Skeletal muscle tissue (tissue), 4 donors: ENCODE results near the gene RALB. TPM values are rescaled to one million over a fixed set of nuclear protein-coding genes. Genes with fewer than 3 reads are reported as not detected.
A peak's percentile ranks its signal among the peaks of the same experiment; 100 is the strongest.
"Not testable (repeated sequence)": the region's sequence is repeated elsewhere in the genome, so short reads cannot be mapped to it uniquely, and the experiment has no call there.

Experiments
- H3K27ac ChIP-seq: one replicate; pipeline ENCODE4 v1.7.0; 2013; ENCODE audit warnings: mild to moderate bottlenecking, low read depth, low read length, inconsistent platforms
- H3K27me3 ChIP-seq, 3 donors: one replicate each; pipeline ENCODE4 v1.7.0; 2013; ENCODE audit warnings: low read length in 3 of 3; ENCODE audit not compliant: control insufficient read depth in 3 of 3, insufficient read depth in 3 of 3
- H3K36me3 ChIP-seq, 3 donors: one replicate each; pipeline ENCODE4 v1.7.0; 2013; ENCODE audit warnings: low read length in 3 of 3; ENCODE audit not compliant: control insufficient read depth in 3 of 3, insufficient read depth in 3 of 3
- H3K4me1 ChIP-seq, 3 donors: one replicate each; pipeline ENCODE4 v1.7.0; 2013; ENCODE audit warnings: low read length in 3 of 3, mild to moderate bottlenecking in 3 of 3; ENCODE audit not compliant: control insufficient read depth in 3 of 3, insufficient read depth in 3 of 3
- H3K4me3 ChIP-seq, 3 donors: one replicate each; pipeline ENCODE4 v1.7.0; 2013; ENCODE audit warnings: low read length in 3 of 3
- H3K9ac ChIP-seq, 3 donors: one replicate each; pipeline ENCODE4 v1.7.0; 2013; ENCODE audit warnings: low read length in 3 of 3, mild to moderate bottlenecking in 3 of 3, moderate library complexity in 2 of 3, low read depth in 1 of 3
- H3K9me3 ChIP-seq, 3 donors: one replicate each; pipeline ENCODE4 v1.7.0; 2013; ENCODE audit warnings: low read length in 3 of 3; ENCODE audit not compliant: control insufficient read depth in 3 of 3
- total RNA-seq: library from RNA; depleted of rRNA; stranded (reverse); fragments of >200 nt; gene quantifications from one replicate; pipeline ENCODE4 v1.2.3, GENCODE V29; 2014
- donor health status: Osteomylitis.

The RALB gene
- total RNA-seq, 1 donor from 2014 or later = 36.0 TPM

GRCh38 chr2:120231974-120232635, 20.5 kb upstream of the RALB start:
- H3K36me3 ChIP-seq = no peaks in the 10 kb centered on the region
- no peaks in the 10 kb centered on the region for H3K9me3 ChIP-seq
- H3K27ac ChIP-seq = peak overlapping the region; percentile 50
- peak overlapping the region; percentile 72 to 77 (median 74) for H3K4me3 ChIP-seq
- H3K9ac ChIP-seq = peak overlapping the region; percentile 71 to 84 (median 74)
- H3K4me1 ChIP-seq = peaks cover 4 to 25% (median 11%) of the 10 kb centered on the region in 3 donors
- peaks cover 0 to 4% (median 0%) of the 10 kb centered on the region in 3 donors for H3K27me3 ChIP-seq

- no peak overlapping the region for H3K9ac ChIP-seq
- no peak overlapping the region for H3K27ac ChIP-seq
Observed at GRCh38 chr2:120233292-120233691, 19.4 kb upstream of the RALB start.

DNA sequence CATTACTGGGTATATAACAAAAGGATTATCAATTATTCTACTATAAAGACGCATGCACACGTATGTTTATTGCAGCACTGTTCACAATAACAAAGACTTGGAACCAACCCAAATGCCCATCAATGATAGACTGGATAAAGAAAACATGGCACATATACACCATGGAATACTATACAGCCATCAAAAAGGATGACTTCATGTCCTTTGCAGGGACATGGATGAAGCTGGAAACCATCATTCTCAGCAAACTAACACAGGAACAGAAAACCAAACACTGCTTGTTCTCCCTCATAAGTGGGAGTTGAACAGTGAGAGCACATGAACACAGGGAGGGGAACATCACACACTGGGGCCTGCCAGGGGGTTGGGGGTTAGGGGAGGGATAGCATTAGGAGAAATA, 17.5 kb upstream of the RALB start:
- H3K27me3 ChIP-seq = peaks cover 0 to 21% (median 13%) of the 10 kb centered on the region in 3 donors
- not testable (repeated sequence) for H3K27ac ChIP-seq, H3K4me3 ChIP-seq, H3K36me3 ChIP-seq, H3K9me3 ChIP-seq, H3K9ac ChIP-seq
- peaks cover 10 to 22% (median 13%) of the 10 kb centered on the region in 3 donors for H3K4me1 ChIP-seq

More at GRCh38 chr2:120233292-120233691, 19.4 kb upstream of the RALB start:
- H3K36me3 ChIP-seq = no peaks in the 10 kb centered on the region
- no peaks in the 10 kb centered on the region for H3K9me3 ChIP-seq
- H3K4me3 ChIP-seq = no peak overlapping the region
- H3K4me1 ChIP-seq = peaks cover 4 to 25% (median 11%) of the 10 kb centered on the region in 3 donors
- peaks cover 0 to 8% (median 4%) of the 10 kb centered on the region in 3 donors for H3K27me3 ChIP-seq

GRCh38 chr2:120235681-120236080, 17.0 kb upstream of the RALB start:
- H3K36me3 ChIP-seq = no peaks in the 10 kb centered on the region
- peaks cover 10 to 24% (median 13%) of the 10 kb centered on the region in 3 donors for H3K4me1 ChIP-seq
- H3K9me3 ChIP-seq = no peaks in the 10 kb centered on the region
- no peak overlapping the region for H3K27ac ChIP-seq
- no peak overlapping the region for H3K9ac ChIP-seq
- peaks cover 0 to 21% (median 13%) of the 10 kb centered on the region in 3 donors for H3K27me3 ChIP-seq
- no peak overlapping the region for H3K4me3 ChIP-seq

DNA sequence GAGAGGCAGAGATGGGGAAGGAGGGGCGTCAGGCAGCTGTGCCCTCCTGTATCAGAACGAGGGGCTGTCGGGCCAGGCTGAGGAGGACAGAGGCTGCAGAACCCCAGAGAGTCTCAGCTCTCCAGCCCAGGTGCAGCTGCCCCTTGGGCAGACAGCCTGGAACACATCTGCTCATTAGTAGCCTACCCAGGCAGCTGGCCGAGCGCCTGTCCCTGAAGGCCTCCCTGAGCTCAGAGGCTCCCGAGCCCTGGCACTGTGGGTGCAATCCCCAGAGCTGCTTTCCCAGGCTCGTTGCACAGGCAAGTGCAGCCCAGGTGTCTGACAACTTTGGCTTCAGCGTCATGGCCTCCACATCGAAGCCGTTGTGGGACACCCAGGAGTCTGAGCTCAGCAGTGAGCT, 16.3 kb upstream of the RALB start:
- H3K9me3 ChIP-seq = no peaks in the 10 kb centered on the region
- peaks cover 10 to 29% (median 13%) of the 10 kb centered on the region in 3 donors for H3K4me1 ChIP-seq
- no peak overlapping the region for H3K9ac ChIP-seq
- no peaks in the 10 kb centered on the region for H3K36me3 ChIP-seq
- H3K4me3 ChIP-seq = no peak overlapping the region
- H3K27ac ChIP-seq = no peak overlapping the region
- peaks cover 0 to 21% (median 13%) of the 10 kb centered on the region in 3 donors for H3K27me3 ChIP-seq

- Histone ChIP-seq H3K27me3 (peaks cover 0 to 21% (median 13%) of the 10 kb centered on the region in 3 donors), H3K4me3 (no peak overlapping the region), H3K4me1 (peaks cover 9 to 26% (median 12%) of the 10 kb centered on the region in 3 donors), H3K27ac (no peak overlapping the region), H3K9me3 (no peaks in the 10 kb centered on the region), H3K36me3 (no peaks in the 10 kb centered on the region), H3K9ac (no peak overlapping the region)
Observed at GRCh38 chr2:120236791-120237190, 15.9 kb upstream of the RALB start.

- H3K27ac ChIP-seq = no peak overlapping the region
- peaks cover 5 to 22% (median 6%) of the 10 kb centered on the region in 3 donors for H3K4me1 ChIP-seq
- H3K9ac ChIP-seq = no peak overlapping the region
- peaks cover 0 to 21% (median 13%) of the 10 kb centered on the region in 3 donors for H3K27me3 ChIP-seq
- H3K4me3 ChIP-seq = no peak overlapping the region
- no peaks in the 10 kb centered on the region for H3K36me3 ChIP-seq
- H3K9me3 ChIP-seq = no peaks in the 10 kb centered on the region
Observed at GRCh38 chr2:120237491-120237902, 15.2 kb upstream of the RALB start.

DNA sequence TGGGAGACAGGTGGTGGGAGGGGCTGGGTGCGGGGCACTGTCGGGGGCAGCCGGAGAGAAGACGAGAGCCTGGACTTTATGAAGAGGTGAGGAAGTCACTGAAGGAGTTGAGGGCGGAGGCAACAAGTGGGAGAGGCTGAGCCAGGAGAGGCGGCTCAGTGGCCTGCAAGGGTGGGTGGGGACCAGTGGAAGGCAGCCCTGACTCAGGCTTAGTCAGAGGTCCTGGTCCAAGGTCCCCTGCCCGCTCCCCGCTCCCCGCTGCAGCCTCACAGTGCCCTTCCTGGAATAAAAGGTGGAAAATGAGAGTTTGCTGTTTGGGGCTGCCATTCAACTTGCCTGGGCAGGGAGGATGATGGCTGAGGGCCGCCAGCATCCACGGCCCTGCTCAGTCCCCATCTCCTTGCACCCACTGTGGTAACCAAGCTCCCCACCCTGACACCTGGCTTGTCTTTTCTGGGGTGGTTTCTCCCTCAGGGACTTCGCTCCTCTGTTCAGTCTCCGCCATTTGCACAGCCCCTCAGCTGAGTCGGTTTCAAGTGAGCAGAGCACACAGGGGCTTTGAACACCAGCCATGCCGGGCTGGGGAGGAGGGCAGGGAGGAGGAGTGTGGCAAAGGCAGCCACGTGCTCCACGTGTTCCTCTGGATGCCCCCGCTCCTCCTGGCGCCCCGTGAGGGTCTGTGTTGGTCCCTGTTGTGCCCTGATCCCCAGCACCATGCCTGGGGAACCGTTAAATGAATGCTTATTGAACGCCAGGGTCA, 13.7 kb upstream of the RALB start:
- Histone ChIP-seq H3K36me3 (no peaks in the 10 kb centered on the region), H3K27ac (peak overlapping the region; percentile 67), H3K4me3 (no peak overlapping the region), H3K27me3 (peaks cover 0 to 21% (median 13%) of the 10 kb centered on the region in 3 donors), H3K9me3 (no peaks in the 10 kb centered on the region), H3K4me1 (peaks cover 2 to 14% (median 6%) of the 10 kb centered on the region in 3 donors), H3K9ac (no peak overlapping the region)

- H3K4me1 ChIP-seq = peaks cover 2 to 15% (median 6%) of the 10 kb centered on the region in 3 donors
- no peaks in the 10 kb centered on the region for H3K36me3 ChIP-seq
- H3K4me3 ChIP-seq = no peak overlapping the region
- peaks cover 0 to 21% (median 13%) of the 10 kb centered on the region in 3 donors for H3K27me3 ChIP-seq
- no peaks in the 10 kb centered on the region for H3K9me3 ChIP-seq
- H3K27ac ChIP-seq = peak overlapping the region; percentile 67
- no peak overlapping the region for H3K9ac ChIP-seq
Observed at GRCh38 chr2:120239488-120240287, 13.0 kb upstream of the RALB start.
